HG03342 (cell line): ENCODE data around the gene DIS3L2.

Experiments
- ATAC-seq: cut with Tn5 transposase; IDR thresholded peaks from one replicate; pipeline ENCODE4 v1.9.1; 2021; ENCODE audit warnings: mild to moderate bottlenecking, moderate library complexity; ENCODE audit not compliant: unreplicated experiment

Gene DIS3L2

DNA sequence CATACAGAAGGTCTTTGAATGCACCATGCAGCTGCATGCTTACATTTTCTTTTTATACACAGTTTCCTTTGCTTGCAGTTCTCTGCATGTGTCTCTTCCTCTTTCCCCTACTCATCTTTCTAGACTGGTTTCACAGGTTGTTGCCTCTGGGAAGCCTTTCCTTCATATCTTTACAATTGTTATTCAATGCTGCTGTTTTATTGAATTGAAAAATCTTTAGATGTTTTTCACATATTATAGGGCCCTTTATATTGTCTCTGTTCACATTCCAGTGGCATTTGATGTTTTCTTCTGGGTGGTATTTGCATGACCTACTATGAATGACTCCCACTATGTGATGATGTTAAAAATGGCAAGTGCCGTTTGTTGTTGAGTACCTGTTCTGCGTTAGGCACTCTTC, 91.1 kb downstream of the DIS3L2 start:
- ATAC-seq: no peak

DNA sequence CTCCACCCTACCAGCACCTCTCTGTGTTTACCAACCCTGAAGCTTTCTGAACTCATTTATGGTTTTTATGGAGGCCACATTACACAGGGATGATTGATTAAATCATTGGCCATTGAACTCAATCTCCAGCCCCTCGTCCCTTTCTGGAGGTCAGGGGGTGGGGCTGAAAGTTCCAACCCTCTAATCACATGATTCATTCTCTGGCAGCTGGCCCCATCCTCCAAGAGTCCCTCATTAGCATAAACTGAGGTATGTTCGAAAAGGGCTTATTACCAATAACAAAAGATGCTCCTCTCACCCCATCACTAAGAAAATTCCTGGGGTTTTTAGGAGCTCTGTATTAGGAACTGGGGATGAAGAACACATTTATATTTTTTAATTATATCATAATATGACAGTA, 92.3 kb downstream of the DIS3L2 start:
- no peak for ATAC-seq

DNA sequence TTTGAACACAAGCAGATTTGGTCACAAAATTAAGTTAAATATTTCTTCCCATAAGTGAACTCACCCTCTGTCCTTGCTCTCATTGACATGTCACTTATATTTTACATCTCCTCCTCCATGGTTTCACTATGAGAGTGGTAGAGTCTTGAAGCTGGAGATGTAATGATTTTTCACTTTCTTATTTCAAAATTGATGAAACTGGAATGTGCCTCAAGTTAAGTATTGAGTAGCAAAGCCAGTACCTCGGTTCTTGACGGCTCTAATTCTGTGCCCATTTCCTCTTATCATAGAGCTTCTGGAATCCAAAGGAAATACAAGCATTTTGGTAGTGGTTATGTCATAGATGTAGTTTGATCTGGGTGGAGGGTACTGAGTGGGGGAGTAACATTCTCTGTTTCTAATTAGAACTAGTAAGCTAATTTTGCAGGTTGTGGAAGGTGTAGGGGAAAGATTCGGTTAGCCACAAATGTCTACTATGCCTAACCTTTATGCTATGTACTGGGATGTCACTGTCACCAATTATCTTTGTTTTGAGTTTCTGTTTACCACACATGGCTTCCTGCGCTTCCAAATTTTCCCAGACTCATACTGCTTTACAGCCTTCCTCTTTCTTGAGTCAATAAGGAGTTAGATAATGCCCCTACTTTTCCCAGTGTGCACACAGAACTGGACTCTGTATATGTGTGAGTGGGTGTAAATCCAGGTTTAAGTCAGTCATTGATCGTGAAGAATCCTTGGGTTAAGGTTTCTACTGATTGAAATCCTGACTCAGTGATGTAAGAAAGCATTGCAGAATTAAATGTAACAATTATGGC, 96.8 kb downstream of the DIS3L2 start:
- ATAC-seq: no peak

DNA sequence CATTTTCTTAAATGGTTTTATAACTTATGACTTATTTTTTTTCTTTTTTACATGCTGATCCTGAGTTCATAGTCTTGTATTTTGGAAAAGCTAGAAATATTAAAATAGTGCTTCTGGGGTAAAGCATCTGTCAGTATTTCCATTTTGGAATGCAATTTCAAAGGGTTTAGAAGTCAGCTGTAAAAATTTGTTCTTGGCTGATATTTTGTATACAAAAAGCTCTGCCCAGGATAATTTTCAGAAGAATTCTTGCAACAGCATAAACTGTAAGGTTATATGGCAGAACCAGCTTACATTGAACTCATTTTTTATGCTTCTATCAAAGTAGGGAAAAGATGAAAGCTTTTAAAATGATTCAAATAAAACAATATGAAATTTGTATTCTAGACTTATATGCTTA, 97.4 kb downstream of the DIS3L2 start:
- ATAC-seq: no peak

DNA sequence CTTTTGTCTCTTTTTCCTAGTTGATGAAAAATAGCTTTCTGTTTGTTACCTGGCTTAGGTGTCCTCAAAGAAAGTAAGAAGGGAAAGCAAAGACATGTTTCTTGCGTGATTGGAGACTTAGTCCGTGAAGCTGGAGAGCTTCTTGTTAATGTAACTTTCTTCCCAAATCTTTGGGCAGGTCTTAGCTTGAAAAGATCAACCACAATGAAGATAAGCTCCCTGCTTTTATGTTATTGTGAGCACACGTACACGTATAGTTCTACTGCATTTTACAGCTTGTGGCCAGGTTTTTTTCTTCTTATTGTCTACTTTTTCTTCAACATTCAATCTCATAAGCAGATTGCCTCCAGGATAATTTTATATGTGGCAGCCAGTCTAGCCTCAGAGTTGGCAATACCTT, 99.8 kb downstream of the DIS3L2 start:
- no peak for ATAC-seq

DNA sequence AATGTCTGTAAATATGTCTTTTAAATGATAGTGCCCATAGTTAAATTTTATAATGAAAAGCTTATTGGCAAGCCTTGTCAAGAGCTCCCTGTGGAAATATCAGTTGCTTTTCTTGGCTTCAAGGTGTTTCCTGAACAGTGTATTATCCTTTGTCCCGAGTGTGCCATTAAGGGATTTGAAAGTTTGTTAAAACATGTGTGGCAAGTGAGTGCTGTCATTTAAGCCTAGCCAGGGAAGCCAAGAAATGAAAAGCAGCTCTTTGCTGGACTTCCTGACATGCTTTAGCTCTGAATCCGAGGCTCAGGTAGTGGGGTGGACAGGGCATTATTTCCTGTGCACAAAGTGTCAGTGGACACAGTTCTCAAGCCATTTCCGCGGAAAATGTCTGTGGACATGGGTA, 111.5 kb downstream of the DIS3L2 start:
- no peak for ATAC-seq

DNA sequence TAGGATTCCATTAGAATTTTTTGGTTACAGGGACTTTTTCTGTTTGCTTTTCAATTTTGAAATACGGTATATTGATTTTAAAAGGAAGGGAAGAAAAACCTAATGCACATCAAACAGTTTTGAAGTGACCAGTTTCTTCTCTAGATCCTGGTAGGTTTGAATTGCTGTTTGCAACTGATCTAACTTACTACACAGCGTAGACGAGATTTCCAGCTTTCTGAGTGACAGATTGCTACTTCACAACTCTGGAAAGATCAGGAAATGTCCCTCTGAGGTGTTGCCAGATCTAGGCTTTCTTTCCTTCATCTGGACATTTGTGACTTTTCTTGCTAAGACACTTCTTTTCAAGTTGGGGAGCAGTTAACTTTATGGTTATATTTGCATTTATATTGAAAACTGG, 112.2 kb downstream of the DIS3L2 start:
- ATAC-seq: no peak

DNA sequence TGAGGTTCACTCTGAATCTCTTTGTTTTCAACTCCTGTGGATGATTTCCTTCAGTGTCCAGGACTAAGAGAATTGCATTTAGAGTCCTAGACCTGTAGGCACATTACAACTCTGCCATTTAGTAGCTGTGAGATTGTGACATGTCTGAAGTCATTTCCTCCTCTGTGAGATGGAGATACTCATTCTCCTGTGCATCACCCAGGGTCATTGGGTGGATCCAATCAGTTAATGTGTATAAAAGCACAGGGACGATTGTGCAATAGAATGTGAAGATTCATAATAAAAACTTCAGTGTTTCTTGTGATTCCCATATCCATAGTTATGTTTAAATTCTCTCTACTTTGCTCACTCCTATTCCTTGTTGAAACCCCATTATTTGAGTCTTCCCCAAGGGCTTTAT, 113.6 kb downstream of the DIS3L2 start:
- ATAC-seq: no peak

DNA sequence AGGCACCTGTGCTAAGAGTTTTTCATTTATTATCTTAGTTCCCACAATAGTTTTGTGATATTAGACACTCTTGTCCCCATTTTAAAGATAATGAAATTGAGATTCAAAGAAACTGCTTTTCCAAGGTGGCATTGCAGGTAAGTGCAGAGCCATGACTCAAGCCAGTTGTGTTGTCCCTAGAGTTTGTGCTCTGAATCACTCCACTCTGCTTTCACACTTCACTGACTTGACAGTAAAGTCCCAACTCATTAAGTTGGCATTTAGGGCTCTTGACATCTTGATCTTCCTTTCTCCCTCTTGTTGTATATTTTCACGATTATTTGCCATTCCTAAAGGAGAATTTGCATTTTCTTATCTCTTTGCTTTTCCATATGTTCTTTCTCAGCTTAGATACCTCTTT, 114.3 kb downstream of the DIS3L2 start:
- ATAC-seq: no peak

DNA sequence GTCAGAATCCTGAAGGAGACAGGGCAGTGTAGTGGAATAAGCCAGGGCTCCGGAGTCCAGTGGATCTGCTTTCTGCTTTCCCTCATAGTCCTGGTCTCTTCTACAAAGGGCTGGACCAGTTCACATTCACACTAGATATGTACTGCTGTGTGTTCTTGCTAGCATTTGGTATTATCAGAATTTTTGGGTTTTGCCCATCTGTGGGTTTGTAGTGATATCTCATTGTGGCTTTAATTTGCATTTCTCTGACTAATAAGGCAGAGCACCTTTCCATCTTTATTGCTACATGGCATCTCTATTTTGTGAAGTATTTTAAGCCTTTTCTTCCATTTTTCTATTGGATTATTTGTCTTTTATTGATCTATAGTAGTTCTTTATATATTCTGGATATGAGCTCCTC, 114.8 kb downstream of the DIS3L2 start:
- ATAC-seq: no peak

DNA sequence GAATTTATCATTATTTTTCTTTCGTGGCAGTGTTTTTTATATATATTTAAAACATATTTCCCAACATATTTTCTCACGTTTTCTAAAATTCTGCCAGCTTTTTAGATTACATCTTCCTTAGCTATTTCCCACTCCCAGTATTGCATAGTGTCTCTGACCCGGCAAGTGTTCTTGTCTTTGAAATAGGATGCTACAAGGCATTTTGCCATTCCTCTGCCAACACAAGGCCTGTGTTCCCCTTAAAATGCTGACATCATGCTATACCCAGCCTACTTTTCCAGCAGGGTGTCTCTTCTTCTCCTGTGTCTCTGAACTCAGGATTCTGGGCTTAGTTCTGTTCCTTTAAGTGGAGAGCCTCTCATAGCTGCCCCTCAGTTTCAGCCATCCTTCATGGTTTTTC, 115.2 kb downstream of the DIS3L2 start:
- no peak for ATAC-seq

DNA sequence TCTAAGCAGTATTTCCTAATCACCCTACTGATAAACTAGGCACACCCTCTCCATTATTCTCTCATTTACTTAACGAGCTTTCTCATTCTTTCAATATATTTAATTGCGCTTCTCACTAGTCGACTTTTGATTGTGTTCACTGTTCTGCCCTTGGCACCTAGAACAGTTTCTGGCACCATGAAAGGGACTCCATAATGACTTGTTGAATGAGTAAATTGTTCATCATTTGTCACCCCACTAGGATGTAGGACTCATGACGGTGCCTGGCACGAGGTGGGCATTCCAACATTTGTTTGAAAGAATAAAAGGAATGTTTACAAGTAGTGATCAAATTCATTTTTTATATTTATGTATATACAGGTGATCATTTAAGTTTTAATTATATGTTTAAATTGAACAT, 123.7 kb downstream of the DIS3L2 start:
- ATAC-seq: no peak

DNA sequence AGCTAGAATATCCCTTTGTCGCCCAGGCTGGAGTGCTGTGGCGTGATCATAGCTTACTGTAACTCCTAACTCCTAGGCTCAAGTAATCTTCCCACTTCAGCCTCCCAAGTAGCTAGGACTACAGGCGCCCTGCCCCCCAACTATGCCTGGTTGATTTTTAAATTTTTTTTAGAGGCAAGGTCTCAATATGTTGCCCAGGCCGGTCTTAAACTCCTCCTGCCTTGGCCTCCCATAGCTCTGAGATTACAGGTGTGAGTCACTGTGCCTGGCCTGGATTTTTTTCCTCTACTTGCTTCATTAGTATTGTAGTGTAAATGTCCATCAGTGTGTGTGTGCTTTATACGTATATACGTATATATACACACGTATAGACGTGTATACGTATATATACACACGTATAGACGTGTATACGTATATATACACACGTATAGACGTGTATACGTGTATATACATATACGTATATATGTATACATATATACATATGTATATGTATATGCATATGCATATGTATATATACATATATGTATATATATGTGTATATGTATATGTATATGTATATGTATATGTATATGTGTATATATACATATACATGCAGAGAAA, 124.4 kb downstream of the DIS3L2 start:
- ATAC-seq: no peak

DNA sequence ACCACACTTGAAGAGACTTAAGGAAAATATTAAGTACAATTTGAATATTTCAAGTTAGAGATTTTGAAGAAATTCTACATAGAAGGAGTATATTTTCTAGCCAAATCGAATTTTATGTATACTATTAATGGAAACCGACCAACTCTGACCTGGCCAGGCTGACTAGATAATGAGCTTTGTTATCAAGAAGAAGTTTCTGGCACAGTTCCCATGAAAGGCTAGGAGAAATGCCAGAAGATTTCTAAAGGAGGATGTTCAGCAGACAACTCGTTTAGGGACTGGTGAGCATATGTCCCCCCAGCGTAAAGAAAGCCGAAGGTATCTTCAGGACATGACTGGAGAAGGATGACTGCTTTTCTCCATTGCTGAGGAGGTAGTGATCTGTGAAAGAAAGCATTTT, 127.3 kb downstream of the DIS3L2 start:
- no peak for ATAC-seq

DNA sequence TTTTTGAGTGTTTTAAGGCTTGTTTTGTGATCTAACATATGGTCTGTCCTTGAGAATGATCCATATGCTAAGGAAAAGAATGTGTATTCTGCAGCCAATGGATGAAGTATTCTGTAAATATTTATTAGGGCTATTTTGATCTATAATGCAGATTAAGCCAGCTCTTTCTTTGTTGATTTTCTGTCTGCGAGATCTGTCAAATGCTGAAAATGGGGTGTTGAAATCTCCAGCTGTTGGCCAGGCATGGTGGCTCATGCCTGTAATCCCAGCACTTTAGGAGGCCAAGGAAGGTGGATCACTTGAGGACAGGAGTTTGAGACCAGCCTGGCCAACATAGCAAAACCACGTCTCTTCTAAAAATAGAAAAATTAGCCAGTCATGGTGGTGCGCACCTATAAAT, 132.7 kb downstream of the DIS3L2 start:
- ATAC-seq: no peak

DNA sequence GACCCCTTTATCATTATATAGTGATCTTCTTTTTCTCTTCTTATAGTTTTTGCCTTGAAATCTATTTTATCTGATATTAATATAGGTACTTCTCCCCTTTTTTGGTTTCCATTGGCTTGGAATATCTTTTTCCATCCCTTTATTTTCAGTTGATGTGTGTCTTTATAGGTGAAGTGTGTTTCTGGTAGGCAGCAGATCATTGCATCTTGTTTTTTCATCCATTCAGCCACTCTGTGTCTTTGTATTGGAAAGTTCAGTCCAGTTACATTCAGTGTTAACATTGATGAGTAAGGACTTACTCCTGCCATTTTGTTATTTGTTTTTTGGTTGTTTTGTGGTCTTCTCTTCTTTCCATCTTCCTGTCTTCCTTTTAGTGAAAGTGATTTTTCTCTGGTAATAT, 133.4 kb downstream of the DIS3L2 start:
- no peak for ATAC-seq

DNA sequence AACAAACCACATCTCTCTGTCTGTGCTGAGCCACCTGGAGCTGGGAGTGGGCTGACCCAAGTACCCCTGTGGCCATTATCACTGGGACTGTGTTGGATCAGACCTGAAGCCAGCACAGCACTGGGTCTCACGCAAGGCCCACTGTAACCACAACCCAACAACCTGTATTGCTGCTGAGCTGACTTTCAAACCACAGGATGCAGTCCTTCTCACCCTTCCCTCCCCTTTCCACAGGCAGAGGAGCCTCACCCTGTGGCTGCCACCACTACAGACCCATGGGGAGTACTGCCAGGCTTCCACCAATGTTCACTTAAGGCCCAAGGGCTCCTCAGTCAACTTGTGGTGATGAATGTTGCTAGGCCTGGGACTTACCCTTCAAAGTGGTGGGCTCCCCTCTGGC, 135.7 kb downstream of the DIS3L2 start:
- ATAC-seq: no peak

DNA sequence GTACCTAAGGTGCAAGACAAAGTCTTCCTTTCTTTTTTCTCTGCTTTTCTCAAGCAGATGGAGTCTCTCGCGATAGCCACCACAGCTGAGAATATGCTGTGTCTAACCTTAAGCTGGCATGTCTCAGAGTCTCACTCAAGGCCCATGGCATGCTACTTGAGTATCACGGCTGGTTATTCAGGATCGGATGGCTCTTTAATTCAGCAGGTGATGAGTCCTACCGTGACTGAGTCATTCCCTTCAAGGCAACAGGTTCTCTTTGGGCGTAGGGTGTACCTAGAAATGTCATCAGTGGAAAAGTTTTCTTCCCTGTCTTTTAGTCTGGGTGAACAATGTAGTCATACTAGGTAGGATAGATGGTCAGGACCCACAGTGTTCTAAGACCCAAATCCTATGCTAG, 136.2 kb downstream of the DIS3L2 start:
- no peak for ATAC-seq

DNA sequence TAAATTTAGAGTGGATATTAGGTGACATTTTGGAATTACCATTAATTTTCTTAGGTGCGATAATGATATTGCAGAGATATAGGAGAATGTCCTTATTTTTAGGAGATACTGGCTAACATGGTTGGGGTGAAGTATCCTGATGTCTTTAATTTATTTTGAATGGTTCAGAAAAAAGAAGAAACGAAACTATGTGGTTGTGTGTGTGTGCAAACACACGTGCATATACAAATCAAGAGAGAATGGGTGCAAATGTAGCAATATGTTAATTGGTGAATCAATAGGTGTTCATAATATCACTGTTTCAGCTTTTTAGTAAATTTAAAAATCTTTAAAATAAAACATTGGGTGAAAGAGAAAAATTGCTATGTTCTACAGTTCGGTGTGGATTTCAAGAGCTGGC, 140.9 kb downstream of the DIS3L2 start:
- ATAC-seq: no peak

DNA sequence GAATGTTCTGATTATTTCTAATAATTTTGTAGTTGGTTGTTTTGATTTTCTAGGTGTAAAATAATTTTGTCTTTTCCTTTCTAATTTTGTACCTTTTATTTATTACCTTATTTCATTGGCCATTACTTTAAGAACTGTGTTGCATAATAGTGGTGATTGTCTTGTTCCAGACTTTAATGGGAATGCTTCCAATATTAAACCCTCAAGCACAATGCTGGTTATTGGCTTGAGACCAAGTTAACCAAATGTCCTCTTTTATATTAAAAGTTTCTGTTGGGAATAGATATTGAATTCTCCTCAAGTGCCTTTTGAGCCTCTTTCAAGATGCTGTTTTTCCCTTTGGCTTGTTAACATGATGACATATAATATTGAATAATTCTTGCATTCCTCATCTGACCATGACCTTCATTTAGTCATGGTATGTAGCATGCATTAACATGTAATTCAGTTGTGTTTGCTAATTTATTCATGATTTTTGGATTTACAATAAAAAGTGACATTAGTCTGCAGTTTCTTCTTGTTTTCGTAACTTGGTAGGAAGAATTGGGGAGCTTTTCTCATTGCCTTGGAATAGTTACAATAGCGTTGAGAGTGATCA, 141.7 kb downstream of the DIS3L2 start:
- ATAC-seq: no peak

DNA sequence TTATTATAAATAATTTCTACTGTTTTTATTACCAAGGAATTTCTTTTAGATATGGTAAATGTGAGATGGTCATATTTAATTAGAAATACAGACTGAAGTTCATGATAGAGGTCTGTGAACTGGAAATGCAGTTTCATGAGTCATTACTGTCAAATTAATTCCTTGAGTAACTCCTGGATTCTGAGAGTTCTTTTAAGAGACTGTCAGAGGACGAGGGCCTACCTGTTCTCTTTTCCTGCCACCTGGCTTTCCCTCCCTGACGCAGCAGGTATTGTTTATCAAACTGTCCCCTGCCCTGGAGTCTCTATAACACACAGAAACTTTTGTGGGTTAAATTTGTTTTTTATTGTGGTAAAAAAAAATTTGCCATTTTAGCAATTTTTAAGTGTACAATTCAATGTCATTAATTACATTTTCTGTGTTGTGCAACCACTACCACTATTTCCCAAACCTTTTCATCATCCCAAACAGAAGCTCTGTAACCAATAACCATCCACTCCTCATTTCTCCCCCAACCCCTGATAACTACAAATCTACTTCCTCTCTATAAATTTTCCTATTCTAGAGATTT, 142.6 kb downstream of the DIS3L2 start:
- ATAC-seq: no peak

DNA sequence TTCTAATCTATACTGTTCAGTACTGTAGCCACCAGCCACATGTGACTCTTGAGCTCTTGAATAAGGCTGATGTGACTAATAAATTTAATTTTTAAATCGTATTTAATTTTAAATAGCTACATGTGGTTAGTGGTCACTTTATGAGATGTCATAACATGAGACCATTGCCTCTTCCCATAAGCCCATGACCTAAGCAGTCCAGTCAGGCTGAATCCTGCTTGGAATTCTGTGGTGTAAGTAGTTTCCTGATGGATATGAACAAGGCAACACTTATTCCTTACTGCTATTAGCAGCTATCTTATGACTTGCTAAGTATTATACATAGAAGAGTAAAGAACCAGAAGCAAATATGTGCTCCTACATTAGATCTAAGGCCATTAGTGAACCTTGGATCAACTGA, 150.0 kb downstream of the DIS3L2 start:
- ATAC-seq: no peak
